HepG2 (cell line): ENCODE data around the gene DENND10.

Experiments used
- ATF7 ChIP-seq, 2 experiments: fragments of 450-650 bp in 1 of 2; sonication (generic) in 1 of 2; formaldehyde crosslinking in 1 of 2; IDR thresholded peaks; 2 replicates each; pipeline versions ENCODE4 v1.4.0 to v1.6.1; 2016 to 2020; ENCODE audit warnings: antibody characterized with exemption in 1 of 2, mild to moderate bottlenecking in 1 of 2, missing genetic modification reagents in 1 of 2
- CTCF ChIP-seq: sonication (generic); formaldehyde crosslinking; IDR thresholded peaks from 2 replicates; pipeline ENCODE4 v1.5.0; 2020; ENCODE audit warnings: mild to moderate bottlenecking, missing genetic modification reagents, moderate library complexity
- EHMT2 ChIP-seq: fragments of 200-600 bp; sonication (generic); IDR thresholded peaks from 2 replicates; pipeline ENCODE4 v1.7.0; 2017; ENCODE audit warnings: antibody characterized with exemption, low read depth, low read length, borderline replicate concordance
- FOXJ3 ChIP-seq: sonication (generic); formaldehyde crosslinking; IDR thresholded peaks from 2 replicates; pipeline ENCODE4 v1.4.0; 2020; ENCODE audit warnings: missing genetic modification reagents, mild to moderate bottlenecking, borderline replicate concordance
- GLI4 ChIP-seq: sonication (generic); formaldehyde crosslinking; IDR thresholded peaks from 2 replicates; pipeline ENCODE4 v1.5.1; 2020; ENCODE audit warnings: missing genetic modification reagents, mild to moderate bottlenecking, moderate library complexity, borderline replicate concordance
- NFIC ChIP-seq: IDR thresholded peaks from 2 replicates; pipeline ENCODE4 v1.6.1; 2012; ENCODE audit warnings: mild to moderate bottlenecking, low read length, inconsistent platforms
- NFRKB ChIP-seq: fragments of 450-650 bp; IDR thresholded peaks from 2 replicates; pipeline ENCODE4 v1.6.1; 2017
- POLR2A ChIP-seq, 2 experiments: IDR thresholded peaks; 2 replicates each; pipeline ENCODE4 v1.6.1; 2011; ENCODE audit warnings: low read depth in 2 of 2, low read length in 2 of 2, mild to moderate bottlenecking in 1 of 2, moderate library complexity in 1 of 2; ENCODE audit not compliant: insufficient read depth in 1 of 2
- RFXANK ChIP-seq: IDR thresholded peaks from 2 replicates; pipeline ENCODE4 v1.6.1; 2016
- SMAD3 ChIP-seq: sonication (generic); formaldehyde crosslinking; IDR thresholded peaks from 2 replicates; pipeline ENCODE4 v1.4.0; 2020; ENCODE audit warnings: missing genetic modification reagents
- ZNF337 ChIP-seq: sonication (generic); formaldehyde crosslinking; IDR thresholded peaks from 2 replicates; pipeline ENCODE4 v1.5.1; 2020; ENCODE audit warnings: missing genetic modification reagents, low read depth, mild to moderate bottlenecking, borderline replicate concordance
- ZNF607 ChIP-seq: sonication (generic); formaldehyde crosslinking; IDR thresholded peaks from 2 replicates; pipeline ENCODE4 v1.5.1; 2020; ENCODE audit warnings: missing genetic modification reagents, mild to moderate bottlenecking, borderline replicate concordance

GRCh38 chr10:119101366-119102098 is 2.4 kb upstream of the DENND10 start:
- TF ChIP-seq POLR2A (IDR thresholded peaks at IDR 0.05; ENCODE audit: insufficient read depth in 1 of 2, low read depth in 2 of 2, low read length in 2 of 2) (no peak), NFRKB (no peak), CTCF (no peak), ZNF337 (CRISPR knock-in tag) (no peak), ATF7 (IDR thresholded peaks at IDR 0.05) (no peak), ATF7 (CRISPR knock-in tag; IDR thresholded peaks at IDR 0.05) (no peak), EHMT2 (no peak), FOXJ3 (no peak), GLI4 (CRISPR knock-in tag) (no peak), SMAD3 (CRISPR knock-in tag) (no peak), ZNF607 (CRISPR knock-in tag) (no peak), RFXANK (CRISPR knock-in tag) (no peak), NFIC (no peak)
